WTC11 (cell line): ENCODE results near the gene CCDC136. TPM values are rescaled to one million over a fixed set of nuclear protein-coding genes. Genes with fewer than 3 reads are reported as not detected.

Experiments used
- ATAC-seq: fragments of 200-7000 bp; cut with Tn5 transposase; 2 replicates; pipeline ENCODE4 v1.10.0; 2021; ENCODE audit warnings: mild to moderate bottlenecking, moderate library complexity
- CTCF ChIA-PET: fragments of 300-600 bp; sonication (Branson Sonifier 250); formaldehyde crosslinking; loops from one replicate; lab custom pipeline; 2021; ENCODE audit warnings: antibody characterized with exemption; lab: Charles Lee
- POLR2A ChIA-PET: fragments of 350-600 bp; sonication (Branson Sonifier 250); formaldehyde crosslinking; loops from one replicate; lab custom pipeline; 2021; ENCODE audit warnings: antibody characterized with exemption; lab: Charles Lee
- DNase-seq: peaks from one replicate; pipeline ENCODE4 v3.0.0; 2021; ENCODE audit warnings: low spot score
- H3K27ac Mint-ChIP-seq: 2 replicates; pipeline ENCODE4 v1.8.0; 2021; ENCODE audit warnings: mixed read lengths
- H3K27me3 Mint-ChIP-seq: 2 replicates; pipeline ENCODE4 v1.8.0; 2021; ENCODE audit warnings: low read depth, mild to moderate bottlenecking, moderate library complexity, mixed read lengths
- H3K36me3 Mint-ChIP-seq: 2 replicates; pipeline ENCODE4 v1.8.0; 2021; ENCODE audit warnings: mixed read lengths
- H3K4me1 Mint-ChIP-seq: 2 replicates; pipeline ENCODE4 v1.8.0; 2022; ENCODE audit warnings: mixed read lengths
- H3K4me3 Mint-ChIP-seq: 2 replicates; pipeline ENCODE4 v1.8.0; 2021; ENCODE audit warnings: mild to moderate bottlenecking, moderate library complexity, mixed read lengths
- H3K9me3 Mint-ChIP-seq: 2 replicates; pipeline ENCODE4 v1.8.0; 2021; ENCODE audit warnings: mixed read lengths
- CREB1 ChIP-seq: sonication (generic); formaldehyde crosslinking; IDR thresholded peaks from 2 replicates; pipeline ENCODE4 v1.8.0; 2023; ENCODE audit warnings: mild to moderate bottlenecking, missing genetic modification reagents
- FOXJ3 ChIP-seq: sonication (generic); formaldehyde crosslinking; IDR thresholded peaks from 2 replicates; pipeline ENCODE4 v1.9.0; 2021; ENCODE audit warnings: missing genetic modification reagents, mild to moderate bottlenecking, borderline replicate concordance
- GTF2I ChIP-seq: fragments of 250-450 bp; sonication (Bioruptor Pico); conservative IDR thresholded peaks from 2 replicates; pipeline ENCODE4 v1.4.0; 2021; ENCODE audit warnings: mild to moderate bottlenecking
- JAZF1 ChIP-seq: fragments of 250-450 bp; sonication (Bioruptor Pico); IDR thresholded peaks from 2 replicates; pipeline ENCODE4 v1.9.0; 2021; ENCODE audit warnings: moderate library complexity, mild to moderate bottlenecking, inconsistent platforms
- NR2C2 ChIP-seq: sonication (generic); formaldehyde crosslinking; IDR thresholded peaks from 2 replicates; pipeline ENCODE4 v1.8.0; 2022; ENCODE audit warnings: mild to moderate bottlenecking, missing genetic modification reagents
- SP1 ChIP-seq: sonication (generic); formaldehyde crosslinking; conservative IDR thresholded peaks from 2 replicates; pipeline ENCODE4 v1.8.1; 2022; ENCODE audit warnings: missing genetic modification reagents
- TEAD4 ChIP-seq: sonication (generic); formaldehyde crosslinking; IDR thresholded peaks from 2 replicates; pipeline ENCODE4 v1.8.0; 2022; ENCODE audit warnings: mild to moderate bottlenecking, missing genetic modification reagents
- ZNF263 ChIP-seq: sonication (generic); formaldehyde crosslinking; IDR thresholded peaks from 2 replicates; pipeline ENCODE4 v1.8.1; 2022; ENCODE audit warnings: low read depth, mild to moderate bottlenecking, moderate library complexity, missing genetic modification reagents
- ZNF423 ChIP-seq: fragments of 250-450 bp; sonication (Bioruptor Pico); IDR thresholded peaks from 2 replicates; pipeline ENCODE4 v2.1.2; 2022; ENCODE audit warnings: mild to moderate bottlenecking, moderate library complexity
- total RNA-seq: library from RNA; stranded (reverse); gene quantifications from 3 replicates; pipeline ENCODE4 v1.2.3, GENCODE V29; 2021
- TF ChIP-seq, protein P1 (sequence below): sonication (generic); formaldehyde crosslinking; IDR thresholded peaks from 2 replicates; pipeline ENCODE4 v1.8.1; 2023; ENCODE audit warnings: mild to moderate bottlenecking, missing genetic modification reagents, moderate library complexity
- TF ChIP-seq, protein P2 (sequence below): sonication (generic); formaldehyde crosslinking; IDR thresholded peaks from 2 replicates; pipeline ENCODE4 v1.8.1; 2022; ENCODE audit warnings: low read depth, missing genetic modification reagents, borderline replicate concordance
- TF ChIP-seq, protein P3 (sequence below): sonication (generic); formaldehyde crosslinking; IDR thresholded peaks from 2 replicates; pipeline ENCODE4 v1.8.0; 2022; ENCODE audit warnings: mild to moderate bottlenecking, missing genetic modification reagents
- TF ChIP-seq, protein P4 (sequence below): sonication (generic); formaldehyde crosslinking; IDR thresholded peaks from 2 replicates; pipeline ENCODE4 v1.8.0; 2023; ENCODE audit warnings: missing genetic modification reagents, mild to moderate bottlenecking, borderline replicate concordance
- TF ChIP-seq, protein P5 (sequence below): sonication (generic); formaldehyde crosslinking; IDR thresholded peaks from 2 replicates; pipeline ENCODE4 v1.8.1; 2023; ENCODE audit warnings: mild to moderate bottlenecking, missing genetic modification reagents, borderline replicate concordance

Gene CCDC136
- total RNA-seq, 1 experiment from 2014 or later = 51.0 TPM

DNA sequence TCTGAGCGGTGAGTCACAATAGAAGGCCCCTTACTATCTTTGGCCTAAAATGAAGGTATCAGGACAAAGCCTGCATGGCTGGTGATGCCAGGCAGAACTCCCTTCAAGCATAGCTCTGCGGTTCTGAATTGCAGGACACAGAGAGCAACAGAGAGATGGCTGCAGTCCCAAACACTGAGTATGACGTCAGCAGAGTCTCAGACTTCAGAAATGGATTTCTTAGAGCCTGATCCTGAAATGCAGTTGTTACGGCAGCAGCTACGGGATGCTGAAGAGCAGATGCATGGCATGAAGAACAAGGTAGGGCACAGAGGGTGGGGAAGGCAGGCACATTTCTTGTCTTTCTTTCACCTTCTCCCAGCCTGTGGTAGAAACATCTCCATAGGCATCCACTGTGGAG, 13.5 kb downstream of the CCDC136 start (continued):
- TF ChIP-seq, protein P1, sequence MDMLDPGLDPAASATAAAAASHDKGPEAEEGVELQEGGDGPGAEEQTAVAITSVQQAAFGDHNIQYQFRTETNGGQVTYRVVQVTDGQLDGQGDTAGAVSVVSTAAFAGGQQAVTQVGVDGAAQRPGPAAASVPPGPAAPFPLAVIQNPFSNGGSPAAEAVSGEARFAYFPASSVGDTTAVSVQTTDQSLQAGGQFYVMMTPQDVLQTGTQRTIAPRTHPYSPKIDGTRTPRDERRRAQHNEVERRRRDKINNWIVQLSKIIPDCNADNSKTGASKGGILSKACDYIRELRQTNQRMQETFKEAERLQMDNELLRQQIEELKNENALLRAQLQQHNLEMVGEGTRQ (CRISPR knock-in tag) = no peak
- TF ChIP-seq, protein P2, sequence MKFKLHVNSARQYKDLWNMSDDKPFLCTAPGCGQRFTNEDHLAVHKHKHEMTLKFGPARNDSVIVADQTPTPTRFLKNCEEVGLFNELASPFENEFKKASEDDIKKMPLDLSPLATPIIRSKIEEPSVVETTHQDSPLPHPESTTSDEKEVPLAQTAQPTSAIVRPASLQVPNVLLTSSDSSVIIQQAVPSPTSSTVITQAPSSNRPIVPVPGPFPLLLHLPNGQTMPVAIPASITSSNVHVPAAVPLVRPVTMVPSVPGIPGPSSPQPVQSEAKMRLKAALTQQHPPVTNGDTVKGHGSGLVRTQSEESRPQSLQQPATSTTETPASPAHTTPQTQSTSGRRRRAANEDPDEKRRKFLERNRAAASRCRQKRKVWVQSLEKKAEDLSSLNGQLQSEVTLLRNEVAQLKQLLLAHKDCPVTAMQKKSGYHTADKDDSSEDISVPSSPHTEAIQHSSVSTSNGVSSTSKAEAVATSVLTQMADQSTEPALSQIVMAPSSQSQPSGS = no peak
- TF ChIP-seq, protein P3, sequence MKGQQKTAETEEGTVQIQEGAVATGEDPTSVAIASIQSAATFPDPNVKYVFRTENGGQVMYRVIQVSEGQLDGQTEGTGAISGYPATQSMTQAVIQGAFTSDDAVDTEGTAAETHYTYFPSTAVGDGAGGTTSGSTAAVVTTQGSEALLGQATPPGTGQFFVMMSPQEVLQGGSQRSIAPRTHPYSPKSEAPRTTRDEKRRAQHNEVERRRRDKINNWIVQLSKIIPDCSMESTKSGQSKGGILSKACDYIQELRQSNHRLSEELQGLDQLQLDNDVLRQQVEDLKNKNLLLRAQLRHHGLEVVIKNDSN = no peak
- no peak for TF ChIP-seq GTF2I (CRISPR knock-in tag)

DNA sequence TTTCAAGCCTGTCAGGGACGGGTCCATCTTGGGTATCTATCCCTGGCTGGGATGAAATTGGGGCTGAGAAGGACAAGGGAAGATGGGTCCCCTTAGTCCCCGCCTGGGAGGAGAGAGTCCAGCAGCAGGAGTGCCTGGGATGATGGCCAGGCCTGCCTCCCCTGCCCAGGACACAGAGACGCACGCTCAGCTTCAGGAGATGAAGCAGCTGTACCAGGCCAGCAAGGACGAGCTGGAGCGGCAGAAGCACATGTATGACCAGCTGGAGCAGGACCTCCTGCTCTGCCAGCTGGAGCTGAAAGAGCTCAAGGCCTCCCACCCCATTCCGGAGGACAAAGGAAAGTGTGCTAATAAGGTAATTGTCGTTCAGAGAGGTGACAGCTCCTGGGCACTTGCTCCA, 15.4 kb downstream of the CCDC136 start:
- H3K27me3 Mint-ChIP-seq = no peaks in the 10 kb centered on the region
- DNase-seq (no peak), ATAC-seq (no peak)
- peaks cover 32% of the 10 kb centered on the region for H3K36me3 Mint-ChIP-seq
- H3K4me1 Mint-ChIP-seq = peaks cover 8% of the 10 kb centered on the region
- no peak overlapping the region for H3K4me3 Mint-ChIP-seq
- POLR2A ChIA-PET = no interaction called here
- TF ChIP-seq, protein P4, sequence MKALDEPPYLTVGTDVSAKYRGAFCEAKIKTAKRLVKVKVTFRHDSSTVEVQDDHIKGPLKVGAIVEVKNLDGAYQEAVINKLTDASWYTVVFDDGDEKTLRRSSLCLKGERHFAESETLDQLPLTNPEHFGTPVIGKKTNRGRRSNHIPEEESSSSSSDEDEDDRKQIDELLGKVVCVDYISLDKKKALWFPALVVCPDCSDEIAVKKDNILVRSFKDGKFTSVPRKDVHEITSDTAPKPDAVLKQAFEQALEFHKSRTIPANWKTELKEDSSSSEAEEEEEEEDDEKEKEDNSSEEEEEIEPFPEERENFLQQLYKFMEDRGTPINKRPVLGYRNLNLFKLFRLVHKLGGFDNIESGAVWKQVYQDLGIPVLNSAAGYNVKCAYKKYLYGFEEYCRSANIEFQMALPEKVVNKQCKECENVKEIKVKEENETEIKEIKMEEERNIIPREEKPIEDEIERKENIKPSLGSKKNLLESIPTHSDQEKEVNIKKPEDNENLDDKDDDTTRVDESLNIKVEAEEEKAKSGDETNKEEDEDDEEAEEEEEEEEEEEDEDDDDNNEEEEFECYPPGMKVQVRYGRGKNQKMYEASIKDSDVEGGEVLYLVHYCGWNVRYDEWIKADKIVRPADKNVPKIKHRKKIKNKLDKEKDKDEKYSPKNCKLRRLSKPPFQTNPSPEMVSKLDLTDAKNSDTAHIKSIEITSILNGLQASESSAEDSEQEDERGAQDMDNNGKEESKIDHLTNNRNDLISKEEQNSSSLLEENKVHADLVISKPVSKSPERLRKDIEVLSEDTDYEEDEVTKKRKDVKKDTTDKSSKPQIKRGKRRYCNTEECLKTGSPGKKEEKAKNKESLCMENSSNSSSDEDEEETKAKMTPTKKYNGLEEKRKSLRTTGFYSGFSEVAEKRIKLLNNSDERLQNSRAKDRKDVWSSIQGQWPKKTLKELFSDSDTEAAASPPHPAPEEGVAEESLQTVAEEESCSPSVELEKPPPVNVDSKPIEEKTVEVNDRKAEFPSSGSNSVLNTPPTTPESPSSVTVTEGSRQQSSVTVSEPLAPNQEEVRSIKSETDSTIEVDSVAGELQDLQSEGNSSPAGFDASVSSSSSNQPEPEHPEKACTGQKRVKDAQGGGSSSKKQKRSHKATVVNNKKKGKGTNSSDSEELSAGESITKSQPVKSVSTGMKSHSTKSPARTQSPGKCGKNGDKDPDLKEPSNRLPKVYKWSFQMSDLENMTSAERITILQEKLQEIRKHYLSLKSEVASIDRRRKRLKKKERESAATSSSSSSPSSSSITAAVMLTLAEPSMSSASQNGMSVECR (CRISPR knock-in tag) = no peak
- TF ChIP-seq NR2C2 (CRISPR knock-in tag) = no peak
- CTCF ChIA-PET = interaction anchor here (1.2 kb wide), 1 partner anchor 198 kb away, joined by 4 read pairs; no protein-coding TSS in a partner anchor
- no peaks in the 10 kb centered on the region for H3K9me3 Mint-ChIP-seq
- H3K27ac Mint-ChIP-seq = no peak overlapping the region

DNA sequence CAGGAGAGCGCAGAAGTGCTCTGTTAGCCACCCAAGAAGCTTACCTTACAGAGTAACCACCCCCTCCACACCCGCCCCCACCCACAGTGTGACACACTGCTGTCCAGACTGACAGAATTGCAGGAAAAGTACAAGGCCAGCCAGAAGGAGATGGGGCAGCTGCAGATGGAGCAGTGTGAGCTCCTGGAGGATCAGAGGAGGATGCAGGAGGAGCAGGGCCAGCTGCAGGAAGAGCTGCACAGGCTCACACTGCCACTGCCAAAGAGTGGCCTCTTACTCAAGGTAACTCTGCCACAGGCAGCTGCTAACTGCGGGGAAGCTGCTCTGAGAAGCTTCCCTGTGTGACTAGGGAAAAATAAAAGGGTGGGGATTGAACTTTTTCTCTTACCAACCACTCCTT, 17.6 kb downstream of the CCDC136 start:
- CTCF ChIA-PET = interaction anchor here (0.7 kb wide), 2 partner anchors 33 to 71 kb away, joined by 3 read pairs; no protein-coding TSS in a partner anchor
- peaks cover 32% of the 10 kb centered on the region for H3K36me3 Mint-ChIP-seq
- ATAC-seq = no peak

More for the DNA sequence above, 17.6 kb downstream of the CCDC136 start:
- Mint-ChIP-seq H3K9me3 (no peaks in the 10 kb centered on the region), H3K4me3 (no peak overlapping the region), H3K27ac (no peak overlapping the region), H3K27me3 (no peaks in the 10 kb centered on the region), H3K4me1 (peaks cover 4% of the 10 kb centered on the region; the same call in 1 of the 2 replicates)
- TF ChIP-seq JAZF1 (CRISPR knock-in tag) = no peak
- no peak for TF ChIP-seq ZNF263 (CRISPR knock-in tag)
- TF ChIP-seq FOXJ3 (CRISPR knock-in tag) = no peak
- TF ChIP-seq CREB1 = no peak
- TF ChIP-seq SP1 (CRISPR knock-in tag) = no peak
- TF ChIP-seq ZNF423 (CRISPR knock-in tag) = no peak
- no peak for TF ChIP-seq TEAD4
- TF ChIP-seq, protein P5, sequence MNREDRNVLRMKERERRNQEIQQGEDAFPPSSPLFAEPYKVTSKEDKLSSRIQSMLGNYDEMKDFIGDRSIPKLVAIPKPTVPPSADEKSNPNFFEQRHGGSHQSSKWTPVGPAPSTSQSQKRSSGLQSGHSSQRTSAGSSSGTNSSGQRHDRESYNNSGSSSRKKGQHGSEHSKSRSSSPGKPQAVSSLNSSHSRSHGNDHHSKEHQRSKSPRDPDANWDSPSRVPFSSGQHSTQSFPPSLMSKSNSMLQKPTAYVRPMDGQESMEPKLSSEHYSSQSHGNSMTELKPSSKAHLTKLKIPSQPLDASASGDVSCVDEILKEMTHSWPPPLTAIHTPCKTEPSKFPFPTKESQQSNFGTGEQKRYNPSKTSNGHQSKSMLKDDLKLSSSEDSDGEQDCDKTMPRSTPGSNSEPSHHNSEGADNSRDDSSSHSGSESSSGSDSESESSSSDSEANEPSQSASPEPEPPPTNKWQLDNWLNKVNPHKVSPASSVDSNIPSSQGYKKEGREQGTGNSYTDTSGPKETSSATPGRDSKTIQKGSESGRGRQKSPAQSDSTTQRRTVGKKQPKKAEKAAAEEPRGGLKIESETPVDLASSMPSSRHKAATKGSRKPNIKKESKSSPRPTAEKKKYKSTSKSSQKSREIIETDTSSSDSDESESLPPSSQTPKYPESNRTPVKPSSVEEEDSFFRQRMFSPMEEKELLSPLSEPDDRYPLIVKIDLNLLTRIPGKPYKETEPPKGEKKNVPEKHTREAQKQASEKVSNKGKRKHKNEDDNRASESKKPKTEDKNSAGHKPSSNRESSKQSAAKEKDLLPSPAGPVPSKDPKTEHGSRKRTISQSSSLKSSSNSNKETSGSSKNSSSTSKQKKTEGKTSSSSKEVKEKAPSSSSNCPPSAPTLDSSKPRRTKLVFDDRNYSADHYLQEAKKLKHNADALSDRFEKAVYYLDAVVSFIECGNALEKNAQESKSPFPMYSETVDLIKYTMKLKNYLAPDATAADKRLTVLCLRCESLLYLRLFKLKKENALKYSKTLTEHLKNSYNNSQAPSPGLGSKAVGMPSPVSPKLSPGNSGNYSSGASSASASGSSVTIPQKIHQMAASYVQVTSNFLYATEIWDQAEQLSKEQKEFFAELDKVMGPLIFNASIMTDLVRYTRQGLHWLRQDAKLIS (CRISPR knock-in tag) = no peak
- POLR2A ChIA-PET = no interaction called here
- no peak for DNase-seq
